GM12878 (cell line): Measurements from ENCODE around the gene KLRD1. TPM values are rescaled to one million over a fixed set of nuclear protein-coding genes. Genes with fewer than 3 reads are reported as not detected.

ENCODE experiments used
- ATF7 ChIP-seq: fragments of 450-650 bp; IDR thresholded peaks from 2 replicates; pipeline ENCODE4 v1.6.1; 2016; ENCODE audit warnings: low read depth, mild to moderate bottlenecking
- EED ChIP-seq: sonication (generic); IDR thresholded peaks from 2 replicates; pipeline ENCODE4 v1.6.1; 2016; ENCODE audit warnings: antibody characterized with exemption, low read depth
- EP300 ChIP-seq, 2 experiments: fragments of 150-350 bp in 1 of 2; IDR thresholded peaks; 2 replicates each; pipeline ENCODE4 v1.6.1; 2011 to 2012; ENCODE audit warnings: low read depth in 2 of 2, low read length in 2 of 2, borderline replicate concordance in 1 of 2, improper control_type of control experiment in 1 of 2, inconsistent platforms in 1 of 2; ENCODE audit not compliant: control insufficient read depth in 1 of 2
- GABPA ChIP-seq: IDR thresholded peaks from 2 replicates; pipeline ENCODE4 v1.6.1; 2014; ENCODE audit warnings: antibody characterized with exemption, low read depth, mild to moderate bottlenecking, inconsistent platforms
- HCFC1 ChIP-seq: fragments of 150-350 bp; IDR thresholded peaks from 2 replicates; pipeline ENCODE4 v1.6.1; 2014; ENCODE audit warnings: low read length
- JUND ChIP-seq: IDR thresholded peaks from 2 replicates; pipeline ENCODE4 v1.6.1; 2012; ENCODE audit warnings: low read depth, mild to moderate bottlenecking, low read length, improper control_type of control experiment, moderate library complexity
- MLLT1 ChIP-seq: fragments of 450-650 bp; IDR thresholded peaks from 2 replicates; pipeline ENCODE4 v1.6.1; 2016; ENCODE audit warnings: mild to moderate bottlenecking
- MTA2 ChIP-seq: fragments of 450-650 bp; IDR thresholded peaks from 2 replicates; pipeline ENCODE4 v1.6.1; 2016; ENCODE audit warnings: low read depth, mild to moderate bottlenecking, moderate library complexity
- SIN3A ChIP-seq: IDR thresholded peaks from 2 replicates; pipeline ENCODE4 v1.6.1; 2012; ENCODE audit warnings: low read depth, low read length, improper control_type of control experiment
- SUPT20H ChIP-seq: IDR thresholded peaks from 2 replicates; pipeline ENCODE4 v1.6.1; 2011; ENCODE audit warnings: low read depth, mild to moderate bottlenecking, low read length, moderate library complexity, borderline replicate concordance; ENCODE audit not compliant: control insufficient read depth
- ZBTB33 ChIP-seq: fragments of 450-650 bp; IDR thresholded peaks from 2 replicates; pipeline ENCODE4 v1.6.1; 2017; ENCODE audit warnings: mild to moderate bottlenecking
- polyA plus RNA-seq, 11 experiments: library from polyadenylated mRNA; depleted of rRNA in 4 of 11; unstranded in 6 of 11; stranded (reverse) in 5 of 11; fragments of >200 nt; fragmentation: Nextera tagmentation in 4 of 11; fragmentation: Illumina TruSeq in 1 of 11; extraction: Ambion mirVana in 4 of 11; extraction: Trizol in 1 of 11; gene quantifications; 1 replicate in 1 of 11; 2 replicates in 10 of 11; pipeline versions ENCODE4 v1.2.1 to v1.2.3, GENCODE V29; 2011 to 2016; ENCODE audit warnings: inconsistent platforms in 2 of 11, missing spikeins in 2 of 11, low read depth in 1 of 11
- total RNA-seq, 4 experiments: library from RNA; depleted of rRNA in 3 of 4; stranded (reverse); fragments of >200 nt in 3 of 4; fragmentation: Illumina TruSeq in 1 of 4; extraction: Trizol in 1 of 4; gene quantifications; 2 replicates each; pipeline versions ENCODE4 v1.2.1 to v1.2.3, GENCODE V29; 2013 to 2021
- TF ChIP-seq, protein P1 (sequence below): IDR thresholded peaks from 2 replicates; pipeline ENCODE4 v1.6.1; 2012; ENCODE audit warnings: improper control_type of control experiment, low read depth, low read length; ENCODE audit not compliant: insufficient replicate concordance
- TF ChIP-seq, protein P2 (sequence below): fragments of 450-650 bp; IDR thresholded peaks from 2 replicates; pipeline ENCODE4 v1.6.1; 2017; ENCODE audit warnings: mild to moderate bottlenecking, low read depth, inconsistent platforms; ENCODE audit not compliant: poor library complexity, severe bottlenecking

The KLRD1 gene
- total and polyA plus RNA-seq, 10 of the 15 experiments (the other 5 are each of a cell fraction or from before 2014, with no cell fraction given): under 0.01 to 0.50 (median 0.13) TPM; not detected in 4

- TF ChIP-seq, protein P1, sequence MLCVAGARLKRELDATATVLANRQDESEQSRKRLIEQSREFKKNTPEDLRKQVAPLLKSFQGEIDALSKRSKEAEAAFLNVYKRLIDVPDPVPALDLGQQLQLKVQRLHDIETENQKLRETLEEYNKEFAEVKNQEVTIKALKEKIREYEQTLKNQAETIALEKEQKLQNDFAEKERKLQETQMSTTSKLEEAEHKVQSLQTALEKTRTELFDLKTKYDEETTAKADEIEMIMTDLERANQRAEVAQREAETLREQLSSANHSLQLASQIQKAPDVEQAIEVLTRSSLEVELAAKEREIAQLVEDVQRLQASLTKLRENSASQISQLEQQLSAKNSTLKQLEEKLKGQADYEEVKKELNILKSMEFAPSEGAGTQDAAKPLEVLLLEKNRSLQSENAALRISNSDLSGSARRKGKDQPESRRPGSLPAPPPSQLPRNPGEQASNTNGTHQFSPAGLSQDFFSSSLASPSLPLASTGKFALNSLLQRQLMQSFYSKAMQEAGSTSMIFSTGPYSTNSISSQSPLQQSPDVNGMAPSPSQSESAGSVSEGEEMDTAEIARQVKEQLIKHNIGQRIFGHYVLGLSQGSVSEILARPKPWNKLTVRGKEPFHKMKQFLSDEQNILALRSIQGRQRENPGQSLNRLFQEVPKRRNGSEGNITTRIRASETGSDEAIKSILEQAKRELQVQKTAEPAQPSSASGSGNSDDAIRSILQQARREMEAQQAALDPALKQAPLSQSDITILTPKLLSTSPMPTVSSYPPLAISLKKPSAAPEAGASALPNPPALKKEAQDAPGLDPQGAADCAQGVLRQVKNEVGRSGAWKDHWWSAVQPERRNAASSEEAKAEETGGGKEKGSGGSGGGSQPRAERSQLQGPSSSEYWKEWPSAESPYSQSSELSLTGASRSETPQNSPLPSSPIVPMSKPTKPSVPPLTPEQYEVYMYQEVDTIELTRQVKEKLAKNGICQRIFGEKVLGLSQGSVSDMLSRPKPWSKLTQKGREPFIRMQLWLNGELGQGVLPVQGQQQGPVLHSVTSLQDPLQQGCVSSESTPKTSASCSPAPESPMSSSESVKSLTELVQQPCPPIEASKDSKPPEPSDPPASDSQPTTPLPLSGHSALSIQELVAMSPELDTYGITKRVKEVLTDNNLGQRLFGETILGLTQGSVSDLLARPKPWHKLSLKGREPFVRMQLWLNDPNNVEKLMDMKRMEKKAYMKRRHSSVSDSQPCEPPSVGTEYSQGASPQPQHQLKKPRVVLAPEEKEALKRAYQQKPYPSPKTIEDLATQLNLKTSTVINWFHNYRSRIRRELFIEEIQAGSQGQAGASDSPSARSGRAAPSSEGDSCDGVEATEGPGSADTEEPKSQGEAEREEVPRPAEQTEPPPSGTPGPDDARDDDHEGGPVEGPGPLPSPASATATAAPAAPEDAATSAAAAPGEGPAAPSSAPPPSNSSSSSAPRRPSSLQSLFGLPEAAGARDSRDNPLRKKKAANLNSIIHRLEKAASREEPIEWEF: no peak
- TF ChIP-seq, protein P2, sequence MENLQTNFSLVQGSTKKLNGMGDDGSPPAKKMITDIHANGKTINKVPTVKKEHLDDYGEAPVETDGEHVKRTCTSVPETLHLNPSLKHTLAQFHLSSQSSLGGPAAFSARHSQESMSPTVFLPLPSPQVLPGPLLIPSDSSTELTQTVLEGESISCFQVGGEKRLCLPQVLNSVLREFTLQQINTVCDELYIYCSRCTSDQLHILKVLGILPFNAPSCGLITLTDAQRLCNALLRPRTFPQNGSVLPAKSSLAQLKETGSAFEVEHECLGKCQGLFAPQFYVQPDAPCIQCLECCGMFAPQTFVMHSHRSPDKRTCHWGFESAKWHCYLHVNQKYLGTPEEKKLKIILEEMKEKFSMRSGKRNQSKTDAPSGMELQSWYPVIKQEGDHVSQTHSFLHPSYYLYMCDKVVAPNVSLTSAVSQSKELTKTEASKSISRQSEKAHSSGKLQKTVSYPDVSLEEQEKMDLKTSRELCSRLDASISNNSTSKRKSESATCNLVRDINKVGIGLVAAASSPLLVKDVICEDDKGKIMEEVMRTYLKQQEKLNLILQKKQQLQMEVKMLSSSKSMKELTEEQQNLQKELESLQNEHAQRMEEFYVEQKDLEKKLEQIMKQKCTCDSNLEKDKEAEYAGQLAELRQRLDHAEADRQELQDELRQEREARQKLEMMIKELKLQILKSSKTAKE: peak; percentile 42
- TF ChIP-seq HCFC1 (no peak), MTA2 (peak; percentile 53), EP300 (IDR thresholded peaks at IDR 0.05; ENCODE audit: borderline replicate concordance in 1 of 2, control insufficient read depth in 1 of 2, low read depth in 2 of 2, low read length in 2 of 2) (peak in 1 of 2 experiments; percentile 65; a peak in 1 of 4 replicates), EED (peak; percentile 86), JUND (no peak), SIN3A (no peak), SUPT20H (no peak), GABPA (no peak), MLLT1 (0 out of 2 replicates have a peak, but pooled peaks have one; percentile 48), ATF7 (0 out of 2 replicates have a peak, but pooled peaks have one; percentile 46), ZBTB33 (no peak)
Observed at GRCh38 chr12:10362828-10363657, 55.4 kb downstream of the KLRD1 start (continued).
